Mammary microvascular endothelial cell (primary cell): ENCODE data around the gene ELAVL4. TPM values are rescaled to one million over a fixed set of nuclear protein-coding genes. Genes with fewer than 3 reads are reported as not detected.

Source experiments
- total RNA-seq: library from RNA; depleted of rRNA; stranded (reverse); fragments of >200 nt; gene quantifications from 2 replicates; pipeline ENCODE4 v1.2.3, GENCODE V29; 2015

ELAVL4 gene
- total RNA-seq, result not detected in 2 replicates

GRCh38 chr1:50108497-50109059 is at the start of gene ELAVL4:
Gene ELAVL4 (plus strand): TSS chr1:50108920. CDS start chr1:50109190, 270 bp downstream.

Other genes with a start within 250 kb of the ELAVL4 start
- gene AGBL4, start 85.0 kb upstream of the ELAVL4 start, total RNA-seq, result not detected in 2 replicates